GM18505 (cell line): ENCODE data around the gene CRYBA2.

Experiments used
- ATAC-seq: cut with Tn5 transposase; IDR thresholded peaks from one replicate; pipeline ENCODE4 v1.9.1; 2021; ENCODE audit not compliant: unreplicated experiment
- POLR2A ChIP-seq: IDR thresholded peaks from 4 replicates; pipeline ENCODE4 v1.6.1; 2011; ENCODE audit warnings: borderline replicate concordance; ENCODE audit not compliant: insufficient read depth, insufficient read length; ENCODE audit errors: extremely low read depth

Gene CRYBA2

GRCh38 chr2:218993345-218994315, at the start of gene CRYBA2:
TSS of gene CRYBA2 (minus strand) at chr2:218993422. CDS start at chr2:218993176, 246 bp downstream.
- TF ChIP-seq POLR2A = no peak
- no peak for ATAC-seq

GRCh38 chr2:219042750-219043149, 49.5 kb upstream of the CRYBA2 start:
- ATAC-seq = no peak
- TF ChIP-seq POLR2A = no peak

- no peak for TF ChIP-seq POLR2A
- ATAC-seq = no peak
These were observed 48.9 kb upstream of the CRYBA2 start for GRCh38 chr2:219042157-219042556.

GRCh38 chr2:219041252-219041651, 48.0 kb upstream of the CRYBA2 start, which contains the start of gene CFAP65:
TSS of gene CFAP65 (minus strand) at chr2:219041516. CDS start at chr2:219039048, 2,468 bp downstream.
- no peak for TF ChIP-seq POLR2A

GRCh38 chr2:219038600-219038999, 45.4 kb upstream of the CRYBA2 start:
- no peak for TF ChIP-seq POLR2A
- no peak for ATAC-seq

More at GRCh38 chr2:219041252-219041651, 48.0 kb upstream of the CRYBA2 start, which contains the start of gene CFAP65:
- no peak for ATAC-seq

- no peak for TF ChIP-seq POLR2A
- no peak for ATAC-seq
These were observed 44.7 kb upstream of the CRYBA2 start for GRCh38 chr2:219037783-219038499.

- TF ChIP-seq POLR2A = no peak
- ATAC-seq = no peak
These were observed 42.7 kb upstream of the CRYBA2 start for GRCh38 chr2:219035942-219036341.

- no peak for ATAC-seq
- TF ChIP-seq POLR2A = no peak
These were observed 41.6 kb upstream of the CRYBA2 start for GRCh38 chr2:219034823-219035222.

GRCh38 chr2:219032051-219032745, 39.0 kb upstream of the CRYBA2 start:
- ATAC-seq = no peak
- no peak for TF ChIP-seq POLR2A

- no peak for TF ChIP-seq POLR2A
- ATAC-seq = no peak
These were observed 38.0 kb upstream of the CRYBA2 start for GRCh38 chr2:219031005-219031738.

- no peak for TF ChIP-seq POLR2A
- no peak for ATAC-seq
These were observed 37.1 kb upstream of the CRYBA2 start for GRCh38 chr2:219030177-219030940.

- TF ChIP-seq POLR2A = no peak
- ATAC-seq = peak; percentile 63
These were observed 36.6 kb upstream of the CRYBA2 start for GRCh38 chr2:219029829-219030165.
